ENCODE results near the gene SIGLEC6.

DNA sequence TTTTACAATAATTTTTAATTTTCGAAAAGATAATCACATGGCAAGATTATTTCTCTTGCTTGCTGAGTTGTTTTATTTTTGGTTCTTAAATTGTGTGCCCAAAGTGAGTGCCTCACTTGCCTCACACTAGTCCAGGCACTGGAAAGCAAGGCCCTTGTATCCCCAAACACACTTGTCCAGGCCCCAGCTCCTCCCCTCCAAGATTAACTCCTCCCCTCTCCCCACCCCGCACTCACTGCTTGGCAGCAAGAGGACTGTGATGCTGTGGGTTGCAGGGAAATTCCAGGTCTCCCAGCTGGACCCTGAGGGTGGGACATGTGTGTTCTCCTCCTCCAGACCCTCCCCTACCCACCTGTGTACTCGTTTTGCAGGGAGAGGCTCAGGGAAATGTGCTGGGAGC is 33.8 kb downstream of the SIGLEC6 start:
- no peak for TF ChIP-seq POLR2A (IDR thresholded peaks at IDR 0.05)
- TF ChIP-seq, protein P1, sequence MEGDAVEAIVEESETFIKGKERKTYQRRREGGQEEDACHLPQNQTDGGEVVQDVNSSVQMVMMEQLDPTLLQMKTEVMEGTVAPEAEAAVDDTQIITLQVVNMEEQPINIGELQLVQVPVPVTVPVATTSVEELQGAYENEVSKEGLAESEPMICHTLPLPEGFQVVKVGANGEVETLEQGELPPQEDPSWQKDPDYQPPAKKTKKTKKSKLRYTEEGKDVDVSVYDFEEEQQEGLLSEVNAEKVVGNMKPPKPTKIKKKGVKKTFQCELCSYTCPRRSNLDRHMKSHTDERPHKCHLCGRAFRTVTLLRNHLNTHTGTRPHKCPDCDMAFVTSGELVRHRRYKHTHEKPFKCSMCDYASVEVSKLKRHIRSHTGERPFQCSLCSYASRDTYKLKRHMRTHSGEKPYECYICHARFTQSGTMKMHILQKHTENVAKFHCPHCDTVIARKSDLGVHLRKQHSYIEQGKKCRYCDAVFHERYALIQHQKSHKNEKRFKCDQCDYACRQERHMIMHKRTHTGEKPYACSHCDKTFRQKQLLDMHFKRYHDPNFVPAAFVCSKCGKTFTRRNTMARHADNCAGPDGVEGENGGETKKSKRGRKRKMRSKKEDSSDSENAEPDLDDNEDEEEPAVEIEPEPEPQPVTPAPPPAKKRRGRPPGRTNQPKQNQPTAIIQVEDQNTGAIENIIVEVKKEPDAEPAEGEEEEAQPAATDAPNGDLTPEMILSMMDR (IDR thresholded peaks at IDR 0.05): no peak

Data from uterus (tissue), 2 donors.